ENCODE results near the gene CMTM3. TPM values are rescaled to one million over a fixed set of nuclear protein-coding genes. Genes with fewer than 3 reads are reported as not detected.

The CMTM3 gene, protein sequence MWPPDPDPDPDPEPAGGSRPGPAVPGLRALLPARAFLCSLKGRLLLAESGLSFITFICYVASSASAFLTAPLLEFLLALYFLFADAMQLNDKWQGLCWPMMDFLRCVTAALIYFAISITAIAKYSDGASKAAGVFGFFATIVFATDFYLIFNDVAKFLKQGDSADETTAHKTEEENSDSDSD
- total RNA-seq (2022; extraction: Qiagen RNA extraction) = 98.3 to 109 TPM (median 103 TPM) in 5 replicates

DNA sequence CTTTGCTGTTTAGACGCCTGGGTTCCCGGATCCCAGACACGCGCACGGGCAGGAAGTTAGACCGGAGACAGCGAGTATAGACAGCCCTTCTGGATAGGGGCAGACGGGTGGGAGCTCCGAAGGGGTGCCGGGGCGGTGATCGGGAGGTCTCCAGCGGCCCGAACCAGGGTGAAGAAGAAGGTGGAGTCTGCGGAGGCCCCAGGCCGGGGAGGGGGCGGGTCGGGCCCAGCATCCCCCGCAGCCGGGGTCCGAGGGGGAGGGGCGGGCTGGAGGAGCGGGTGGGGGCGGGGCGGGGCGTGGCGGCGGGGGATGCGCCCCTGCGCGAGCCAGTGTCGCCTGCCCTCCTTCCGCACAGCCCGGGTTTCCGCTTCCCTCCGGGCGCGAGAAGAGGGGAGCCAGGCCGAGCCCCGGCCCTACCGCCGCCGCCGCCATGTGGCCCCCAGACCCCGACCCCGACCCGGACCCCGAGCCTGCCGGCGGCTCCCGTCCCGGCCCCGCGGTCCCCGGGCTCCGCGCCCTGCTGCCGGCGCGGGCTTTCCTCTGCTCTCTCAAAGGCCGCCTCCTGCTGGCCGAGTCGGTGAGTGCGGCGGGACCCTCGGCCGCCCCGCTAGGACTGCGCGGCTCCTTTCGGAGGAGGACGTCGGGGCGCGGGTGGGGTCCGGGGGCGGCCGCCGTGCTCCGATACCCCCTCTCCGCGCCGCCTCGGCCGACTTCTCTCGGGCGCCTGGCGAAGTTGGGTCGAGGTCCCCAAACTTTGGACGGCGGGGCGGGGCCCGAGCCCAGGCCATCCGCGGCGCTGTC, at the start of gene CMTM3:
Gene CMTM3, plus strand, starts transcription at position 329 of the 801 bp plus-strand sequence. Its CDS starts 102 bp downstream, at position 431.

DNA sequence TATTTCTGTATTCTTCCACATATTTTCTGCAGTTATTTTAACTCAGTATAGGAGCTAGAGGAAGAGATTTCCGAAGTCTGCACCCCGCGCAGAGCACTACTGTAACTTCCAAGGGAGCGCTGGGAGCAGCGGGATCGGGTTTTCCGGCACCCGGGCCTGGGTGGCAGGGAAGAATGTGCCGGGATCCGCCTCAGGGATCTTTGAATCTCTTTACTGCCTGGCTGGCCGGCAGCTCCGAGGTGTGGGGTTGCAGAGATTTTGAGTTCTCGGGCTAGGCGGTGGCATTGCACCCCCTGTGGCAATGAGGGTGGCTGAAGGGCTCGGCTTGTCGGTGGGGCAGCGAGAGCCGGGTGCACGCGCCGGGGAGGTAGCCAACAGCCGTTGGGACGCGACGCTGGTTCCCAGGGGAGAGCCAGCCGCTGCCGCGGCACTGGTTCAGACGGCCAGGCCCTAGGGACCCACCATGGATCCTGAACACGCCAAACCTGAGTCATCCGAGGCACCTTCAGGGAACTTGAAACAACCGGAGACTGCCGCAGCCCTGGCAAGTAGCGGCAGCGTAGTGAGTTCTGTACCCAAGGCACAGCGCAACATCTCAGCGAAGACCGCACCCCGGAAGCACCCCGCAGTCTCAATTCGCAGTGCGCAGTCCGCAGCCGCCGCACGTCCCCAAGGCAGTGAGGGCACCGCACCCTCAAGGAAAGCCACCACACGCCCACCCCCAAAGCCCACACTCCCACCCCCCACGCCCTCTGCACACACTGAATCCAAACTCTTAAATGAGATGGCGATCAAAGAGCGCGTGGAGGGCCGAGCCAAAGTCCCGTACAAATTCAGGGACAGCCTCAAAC, 38.2 kb upstream of the CMTM3 start, which contains the start of gene CMTM1:
Gene CMTM1, plus strand, starts transcription at position 389 of the 851 bp plus-strand sequence. Its CDS starts 75 bp downstream, at position 464.

DNA sequence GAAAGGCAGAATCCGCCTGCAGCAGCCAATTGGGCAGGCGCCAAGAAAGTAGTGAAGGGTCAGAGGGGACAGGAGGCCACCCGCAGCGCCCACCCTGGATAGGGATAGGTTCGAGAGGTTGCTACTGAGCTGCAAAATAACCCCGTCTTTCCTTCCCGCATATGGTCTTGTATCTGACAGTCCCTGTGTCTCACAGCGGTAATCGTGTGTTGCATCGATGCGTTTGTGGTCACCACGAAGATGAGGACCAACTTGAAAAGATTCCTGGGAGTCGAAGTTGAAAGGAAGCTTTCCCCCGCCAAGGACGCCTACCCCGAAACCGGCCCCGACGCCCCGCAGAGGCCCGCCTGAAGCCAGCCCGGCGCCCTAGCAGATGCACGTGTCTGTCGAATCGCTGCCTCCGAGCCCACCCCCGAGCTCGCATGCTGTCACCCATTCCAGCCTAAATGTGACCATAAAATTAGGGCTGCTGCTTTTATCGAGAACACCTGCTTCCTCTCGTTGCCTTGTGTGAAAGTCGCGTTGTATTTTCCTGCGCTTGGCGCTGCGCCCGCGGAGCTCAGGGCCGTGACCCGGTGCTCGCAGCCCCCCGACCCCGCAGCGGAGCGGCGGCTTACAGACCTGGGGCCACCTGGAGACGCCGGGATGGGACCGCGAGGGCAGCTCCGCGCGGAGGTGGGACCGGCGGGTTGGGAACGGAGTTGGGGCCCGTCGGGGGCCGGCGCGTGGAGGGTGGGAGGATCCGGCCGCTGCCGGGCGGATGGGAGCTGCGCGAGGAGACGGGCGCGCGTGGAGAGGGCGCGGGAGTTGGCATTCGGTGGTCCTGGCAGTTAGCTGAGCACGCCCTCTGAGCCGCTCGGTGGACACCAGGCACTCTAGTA, 25.6 kb upstream of the CMTM3 start, which contains the start of gene CMTM2:
Gene CMTM2, plus strand, starts transcription at position 813 of the 881 bp plus-strand sequence. CDS start 145 bp downstream, outside the sequence.

Other genes starting within 250 kb of the CMTM3 start
- gene CDH5, start 238.0 kb upstream of the CMTM3 start, total RNA-seq (2022; extraction: Qiagen RNA extraction) = 0.15 to 0.23 TPM (median 0.17 TPM) in 5 replicates
- gene BEAN1, start 177.4 kb upstream of the CMTM3 start, total RNA-seq (2022; extraction: Qiagen RNA extraction) = 5.0 to 6.7 TPM (median 5.7 TPM) in 5 replicates
- 17.7 to 21.1 TPM (median 18.7 TPM) in 5 replicates for gene TK2, start 54.6 kb upstream of the CMTM3 start, total RNA-seq (2022; extraction: Qiagen RNA extraction)
- gene CKLF, start 52.1 kb upstream of the CMTM3 start, total RNA-seq (2022; extraction: Qiagen RNA extraction) = 61.7 to 67.5 TPM (median 65.4 TPM) in 5 replicates
- 1.1 to 1.6 TPM (median 1.5 TPM) in 5 replicates for gene CMTM1, start 38.3 kb upstream of the CMTM3 start, total RNA-seq (2022; extraction: Qiagen RNA extraction)
- gene CMTM2, start 25.2 kb upstream of the CMTM3 start, total RNA-seq (2022; extraction: Qiagen RNA extraction) = not detected in 5 replicates
- 23.3 to 36.2 TPM (median 33.8 TPM) in 5 replicates for gene CMTM4, start 92.0 kb downstream of the CMTM3 start, total RNA-seq (2022; extraction: Qiagen RNA extraction)
- 39.0 to 57.7 TPM (median 46.9 TPM) in 5 replicates for gene DYNC1LI2, start 146.9 kb downstream of the CMTM3 start, total RNA-seq (2022; extraction: Qiagen RNA extraction)
- gene TERB1, start 196.9 kb downstream of the CMTM3 start, total RNA-seq (2022; extraction: Qiagen RNA extraction) = 0.05 TPM in 1 of 5 replicates, not detected in the others
- gene NAE1, start 226.3 kb downstream of the CMTM3 start, total RNA-seq (2022; extraction: Qiagen RNA extraction) = 57.8 to 69.8 TPM (median 59.6 TPM) in 5 replicates
- gene CA7, start 239.7 kb downstream of the CMTM3 start, total RNA-seq (2022; extraction: Qiagen RNA extraction) = 0.05 to 0.06 TPM (median 0.06 TPM) in 3 of 5 replicates, not detected in the others